K562 (cell line): ENCODE measurements around the gene PDIA4. TPM values are rescaled to one million over a fixed set of nuclear protein-coding genes. Genes with fewer than 3 reads are reported as not detected.
A peak's percentile ranks its signal among the peaks of the same experiment; 100 is the strongest.

ENCODE experiments used
- ATAC-seq: fragments of 200-7000 bp; cut with Tn5 transposase; 3 replicates; pipeline ENCODE4 v1.9.1; 2020; ENCODE audit warnings: moderate library complexity
- BruUV-seq: library from RNA; stranded (reverse); fragments of 400-500 nt; replicated peaks from 2 replicates; lab custom pipeline; 2021; lab: Mats Ljungman, UMichigan
- CTCF ChIA-PET: fragments of 300-600 bp; formaldehyde crosslinking; extraction: SDS; loops from one replicate; lab custom pipeline; 2021; ENCODE audit warnings: low intra/inter-chr PET ratio; lab: Yijun Ruan, JAX
- POLR2A ChIA-PET: fragments of 300-600, 350-650 bp; sonication (Branson Sonifier 250); formaldehyde crosslinking; extraction: SDS; loops from one replicate; lab custom pipeline; 2021; ENCODE audit warnings: antibody characterized with exemption, inconsistent platforms; lab: Yijun Ruan, JAX
- DNase-seq, 4 experiments: peaks; one replicate each; pipeline versions ENCODE4 v3.0.0 to v3.0.0-alpha.2; 2011 to 2018; ENCODE audit warnings: low spot score in 3 of 4, mixed read lengths in 3 of 4; ENCODE audit errors: extremely low read depth in 1 of 4
- FAIRE-seq: peaks from 2 replicates; lab custom pipeline; 2011; peaks lifted over from hg19 to GRCh38; lab: Jason Lieb, UNC
- H2AFZ ChIP-seq: 2 replicates; pipeline ENCODE4 v1.6.0; 2011; ENCODE audit warnings: low read depth, low read length, control low read depth, inconsistent platforms
- H3K27ac ChIP-seq: fragments of 200-600 bp; 3 replicates; pipeline ENCODE4 v1.8.0; 2011; ENCODE audit warnings: low read depth, mild to moderate bottlenecking, control low read depth, inconsistent platforms, low read length, moderate library complexity, mixed read lengths; ENCODE audit errors: extremely low read depth
- H3K27me3 ChIP-seq, 2 experiments: fragments of 300-600 bp in 1 of 2; 2 replicates in 1 of 2; 3 replicates in 1 of 2; pipeline versions ENCODE4 v1.6.0 to v1.8.0; 2011; ENCODE audit warnings: inconsistent platforms in 2 of 2, low read length in 2 of 2, mild to moderate bottlenecking in 1 of 2, mixed read lengths in 1 of 2, moderate library complexity in 1 of 2; ENCODE audit not compliant: control insufficient read depth in 2 of 2, insufficient read depth in 2 of 2
- H3K36me3 ChIP-seq: fragments of 300-600 bp; 3 replicates; pipeline ENCODE4 v1.8.0; 2011; ENCODE audit warnings: mild to moderate bottlenecking, low read length, inconsistent platforms; ENCODE audit not compliant: control insufficient read depth, insufficient read depth
- H3K4me1 ChIP-seq, 2 experiments: fragments of 200-600 bp in 1 of 2; replicated peaks in 1 of 2; 2 replicates in 1 of 2; 3 replicates in 1 of 2; pipeline versions ENCODE4 v1.5.1 to v1.8.0; 2011; ENCODE audit warnings: inconsistent platforms in 2 of 2, low read length in 2 of 2, mild to moderate bottlenecking in 1 of 2, mixed read lengths in 1 of 2, moderate library complexity in 1 of 2; ENCODE audit not compliant: control insufficient read depth in 2 of 2, insufficient read depth in 2 of 2
- H3K4me2 ChIP-seq: 2 replicates; pipeline ENCODE4 v1.6.1; 2011; ENCODE audit warnings: low read length, control low read depth, inconsistent platforms, mixed read lengths; ENCODE audit not compliant: insufficient read depth
- H3K4me3 ChIP-seq: fragments of 200-600 bp; sonication (generic), shearing (Covaris generic); 2 replicates; pipeline ENCODE4 v1.5.1; 2016; ENCODE audit warnings: control low read depth, inconsistent platforms
- H3K79me2 ChIP-seq: fragments of 200-600 bp; 3 replicates; pipeline ENCODE4 v1.8.0; 2011; ENCODE audit warnings: low read length, inconsistent platforms; ENCODE audit not compliant: control insufficient read depth, insufficient read depth
- H3K9ac ChIP-seq, 2 experiments: 2 replicates each; pipeline versions ENCODE4 v1.6.0 to v1.6.1; 2011; ENCODE audit warnings: low read depth in 2 of 2, low read length in 2 of 2, control low read depth in 1 of 2, inconsistent platforms in 1 of 2, mild to moderate bottlenecking in 1 of 2, mixed read lengths in 1 of 2; ENCODE audit not compliant: insufficient read depth in 1 of 2
- H3K9me1 ChIP-seq: one replicate; pipeline ENCODE4 v1.6.0; 2011; ENCODE audit warnings: inconsistent platforms, mild to moderate bottlenecking, low read length, moderate library complexity; ENCODE audit not compliant: control insufficient read depth, insufficient read depth
- H3K9me3 ChIP-seq: replicated peaks from 2 replicates; pipeline ENCODE4 v1.5.1; 2011; ENCODE audit warnings: low read depth, low read length, inconsistent platforms; ENCODE audit not compliant: control insufficient read depth, insufficient read depth
- H4K20me1 ChIP-seq: replicated peaks from 2 replicates; pipeline ENCODE4 v1.6.1; 2011; ENCODE audit warnings: low read length, inconsistent platforms, mixed read lengths; ENCODE audit not compliant: control insufficient read depth, insufficient read depth
- POLR2G ChIP-seq: fragments of 200-400 bp; formaldehyde crosslinking; IDR thresholded peaks from 2 replicates; pipeline ENCODE4 v1.6.1; 2017; ENCODE audit warnings: low read depth, mild to moderate bottlenecking, antibody characterized with exemption, low read length, moderate library complexity
- SRF ChIP-seq, 2 experiments: fragments of 250-450, 450-650 bp in 1 of 2; sonication (Bioruptor Pico) in 1 of 2; sonication (generic) in 1 of 2; formaldehyde crosslinking; IDR thresholded peaks; 2 replicates each; pipeline versions ENCODE4 v1.5.0 to v1.5.1; 2020 to 2022; ENCODE audit warnings: mild to moderate bottlenecking in 1 of 2, missing genetic modification reagents in 1 of 2
- WGBS: fragments of 100-300 bp; shearing (Covaris generic); methylation state at CpG from one replicate; pipeline ENCODE4 v1.1.6; 2016; ENCODE audit warnings: low coverage, mixed read lengths; ENCODE audit not compliant: insufficient coverage; ENCODE audit errors: missing lambda C conversion rate; 5-methylcytosine and 5-hydroxymethylcytosine counted together
- in situ Hi-C: fragments of 300-500 bp; cut with MboI; formaldehyde crosslinking; loops from 4 replicates; pipeline ENCODE4 v1.15.0; 2018; ENCODE audit warnings: inconsistent platforms, mixed read lengths
- intact Hi-C: fragments of 100-400 bp; cut with micrococcal nuclease; formaldehyde crosslinking; loops from 2 replicates; pipeline ENCODE4 v1.14.2; 2022
- polyA plus RNA-seq, 8 experiments: library from polyadenylated mRNA; depleted of rRNA in 4 of 8; stranded (reverse) in 5 of 8; unstranded in 3 of 8; fragments of >200 nt; fragmentation: Nextera tagmentation in 2 of 8; fragmentation: Illumina TruSeq in 1 of 8; extraction: Ambion mirVana in 2 of 8; extraction: Trizol in 1 of 8; gene quantifications; 2 replicates each; pipeline versions ENCODE4 v1.2.1 to v1.2.3, GENCODE V29; 2011 to 2014; ENCODE audit warnings: inconsistent platforms in 1 of 8, missing spikeins in 1 of 8
- total RNA-seq, 7 experiments: library from RNA; depleted of rRNA in 6 of 7; stranded (reverse); fragments of >200 nt in 6 of 7; fragmentation: Illumina TruSeq in 2 of 7; extraction: Trizol in 2 of 7; gene quantifications; 2 replicates each; pipeline versions ENCODE4 v1.2.1 to v1.2.3, GENCODE V29; 2011 to 2021; ENCODE audit warnings: low replicate concordance in 1 of 7
- TF ChIP-seq, protein P1 (sequence below), 2 experiments: fragments of 450-650 bp in 1 of 2; sonication (generic) in 1 of 2; formaldehyde crosslinking in 1 of 2; IDR thresholded peaks; 2 replicates each; pipeline versions ENCODE4 v1.7.1 to v1.9.0; 2016 to 2022; ENCODE audit warnings: inconsistent platforms in 1 of 2, mild to moderate bottlenecking in 1 of 2, missing genetic modification reagents in 1 of 2

The PDIA4 gene
- total and polyA plus RNA-seq, 9 of the 15 experiments (the other 6 are each of a cell fraction or from before 2014, with no cell fraction given): 9.1 to 175 (median 146) TPM

DNA sequence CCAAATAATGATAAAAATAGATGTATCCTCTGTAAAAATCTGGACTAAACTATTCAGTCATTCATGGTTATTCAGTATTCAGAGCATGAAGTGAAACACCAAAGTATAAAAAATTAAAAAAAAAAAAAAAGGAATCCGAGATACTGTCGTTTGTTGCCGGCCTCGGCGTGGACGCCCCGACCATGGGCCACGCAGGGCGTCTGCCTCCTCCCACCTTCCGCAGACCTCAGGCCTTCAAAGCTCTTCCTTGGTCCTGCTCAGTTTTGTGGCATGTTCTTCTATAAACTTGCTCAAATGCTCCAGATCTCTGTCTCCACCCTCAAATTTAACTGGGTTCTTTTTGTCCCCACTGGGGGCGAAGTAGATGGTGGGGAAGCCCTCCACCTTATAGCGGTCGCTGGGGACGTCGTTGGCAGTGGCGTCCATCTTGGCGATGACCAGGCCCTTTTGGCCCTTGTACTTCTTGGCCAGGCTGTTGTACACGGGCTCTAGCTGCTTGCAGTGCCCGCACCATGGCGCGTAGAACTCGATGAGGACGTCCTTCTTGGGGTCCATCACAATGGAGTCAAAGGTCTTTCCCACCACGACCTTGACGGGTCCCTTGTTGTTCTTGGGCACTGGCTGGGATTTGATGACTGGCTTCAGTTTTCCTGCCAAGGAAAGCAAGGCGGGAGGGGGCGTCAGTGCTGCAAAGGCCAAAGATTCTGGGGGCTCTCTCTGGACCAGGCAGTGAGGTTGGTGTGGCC is 24.6 kb downstream of the PDIA4 start:
- no peak overlapping the region for H3K27ac ChIP-seq
- in situ Hi-C loops: loop anchor here (5.0 kb wide), 1 partner anchor 64 kb away; no protein-coding TSS in a partner anchor
- no peak for FAIRE-seq
- BruUV-seq: TSS peak; percentile 45
- 95% methylated on average over 27 of the region's 27 CpGs for WGBS
- H3K36me3 ChIP-seq: peaks cover 71% of the 10 kb centered on the region
- intact Hi-C loops: no loop called here
- H4K20me1 ChIP-seq: peaks cover 7% of the 10 kb centered on the region
- H3K9me1 ChIP-seq: peaks cover 7% of the 10 kb centered on the region
- peak overlapping the region in 1 of 2 experiments; percentile 38; a peak in 1 of 4 replicates for H3K9ac ChIP-seq
- ChIA-PET CTCF (interaction anchor here (0.7 to 2.6 kb wide), 2 partner anchors 16 to 87 kb away, joined by 6 to 24 read pairs; partner anchors contain the start of gene ZNF786), POLR2A (interaction anchor here (0.6 to 2.0 kb wide), 4 partner anchors 10 to 847 kb away, joined by 3 to 10 read pairs (median 3); no protein-coding TSS in a partner anchor)
- no peak for DNase-seq
- H3K79me2 ChIP-seq: no peaks in the 10 kb centered on the region
- H3K4me1 ChIP-seq: peaks cover 0 to 6% of the 10 kb centered on the region in 2 experiments; a peak in 1 of 5 replicates
- H3K4me3 ChIP-seq: no peak overlapping the region
- H3K4me2 ChIP-seq: no peak overlapping the region
- H3K9me3 ChIP-seq: no peaks in the 10 kb centered on the region
- H3K27me3 ChIP-seq: no peaks in the 10 kb centered on the region
- ATAC-seq: no peak
- H2AFZ ChIP-seq: no peak overlapping the region
- TF ChIP-seq SRF (CRISPR knock-in tag; IDR thresholded peaks at IDR 0.05) (no peak), POLR2G (0 out of 2 replicates have a peak, but pooled peaks have one; percentile 24)
- TF ChIP-seq, protein P1, sequence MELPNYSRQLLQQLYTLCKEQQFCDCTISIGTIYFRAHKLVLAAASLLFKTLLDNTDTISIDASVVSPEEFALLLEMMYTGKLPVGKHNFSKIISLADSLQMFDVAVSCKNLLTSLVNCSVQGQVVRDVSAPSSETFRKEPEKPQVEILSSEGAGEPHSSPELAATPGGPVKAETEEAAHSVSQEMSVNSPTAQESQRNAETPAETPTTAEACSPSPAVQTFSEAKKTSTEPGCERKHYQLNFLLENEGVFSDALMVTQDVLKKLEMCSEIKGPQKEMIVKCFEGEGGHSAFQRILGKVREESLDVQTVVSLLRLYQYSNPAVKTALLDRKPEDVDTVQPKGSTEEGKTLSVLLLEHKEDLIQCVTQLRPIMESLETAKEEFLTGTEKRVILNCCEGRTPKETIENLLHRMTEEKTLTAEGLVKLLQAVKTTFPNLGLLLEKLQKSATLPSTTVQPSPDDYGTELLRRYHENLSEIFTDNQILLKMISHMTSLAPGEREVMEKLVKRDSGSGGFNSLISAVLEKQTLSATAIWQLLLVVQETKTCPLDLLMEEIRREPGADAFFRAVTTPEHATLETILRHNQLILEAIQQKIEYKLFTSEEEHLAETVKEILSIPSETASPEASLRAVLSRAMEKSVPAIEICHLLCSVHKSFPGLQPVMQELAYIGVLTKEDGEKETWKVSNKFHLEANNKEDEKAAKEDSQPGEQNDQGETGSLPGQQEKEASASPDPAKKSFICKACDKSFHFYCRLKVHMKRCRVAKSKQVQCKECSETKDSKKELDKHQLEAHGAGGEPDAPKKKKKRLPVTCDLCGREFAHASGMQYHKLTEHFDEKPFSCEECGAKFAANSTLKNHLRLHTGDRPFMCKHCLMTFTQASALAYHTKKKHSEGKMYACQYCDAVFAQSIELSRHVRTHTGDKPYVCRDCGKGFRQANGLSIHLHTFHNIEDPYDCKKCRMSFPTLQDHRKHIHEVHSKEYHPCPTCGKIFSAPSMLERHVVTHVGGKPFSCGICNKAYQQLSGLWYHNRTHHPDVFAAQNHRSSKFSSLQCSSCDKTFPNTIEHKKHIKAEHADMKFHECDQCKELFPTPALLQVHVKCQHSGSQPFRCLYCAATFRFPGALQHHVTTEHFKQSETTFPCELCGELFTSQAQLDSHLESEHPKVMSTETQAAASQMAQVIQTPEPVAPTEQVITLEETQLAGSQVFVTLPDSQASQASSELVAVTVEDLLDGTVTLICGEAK (IDR thresholded peaks at IDR 0.05): no peak
- TF ChIP-seq, protein P1 (CRISPR knock-in tag; IDR thresholded peaks at IDR 0.05): 0 out of 2 replicates have a peak, but pooled peaks have one; percentile 6
